ENCODE measurements around the gene C16orf74. TPM values are rescaled to one million over a fixed set of nuclear protein-coding genes. Genes with fewer than 3 reads are reported as not detected.

The C16orf74 gene
- total and polyA plus RNA-seq, 8 donors, result 1.3 to 17.5 (median 11.9) TPM

GRCh38 chr16:85798901-85799496 lies 48.1 kb upstream of the C16orf74 start:
- intact Hi-C loops (cut with DNase I), result no loop called here
- Histone ChIP-seq H3K27ac (peak overlapping the region; percentile 82 to 90), H3K9me3 (no peaks in the 10 kb centered on the region), H3K27me3 (no peaks in the 10 kb centered on the region), H3K4me3 (peak overlapping the region; percentile 98), H3K36me3 (peaks cover 0 to 59% of the 10 kb centered on the region in 2 donors), H3K4me1 (peaks cover 22 to 36% of the 10 kb centered on the region in 2 donors)
- ATAC-seq (peak; percentile 23), DNase-seq (peak in 2 of 4 donors; percentile 40 to 83)
- no peak for TF ChIP-seq CTCF (IDR thresholded peaks at IDR 0.05)

GRCh38 chr16:85798283-85798776 lies 47.4 kb upstream of the C16orf74 start:
- no peak for DNase-seq
- Histone ChIP-seq H3K4me3 (peak overlapping the region; percentile 98), H3K27me3 (no peaks in the 10 kb centered on the region), H3K4me1 (peaks cover 22 to 36% of the 10 kb centered on the region in 2 donors), H3K27ac (no peak overlapping the region), H3K36me3 (peaks cover 0 to 59% of the 10 kb centered on the region in 2 donors), H3K9me3 (no peaks in the 10 kb centered on the region)
- TF ChIP-seq CTCF (IDR thresholded peaks at IDR 0.05), result no peak
- intact Hi-C loops (cut with DNase I), result no loop called here
- ATAC-seq, result no peak

- ATAC-seq (no peak), DNase-seq (no peak)
- peaks cover 22 to 36% of the 10 kb centered on the region in 2 donors for H3K4me1 ChIP-seq
- H3K27ac ChIP-seq, result no peak overlapping the region
- no peak for TF ChIP-seq CTCF (IDR thresholded peaks at IDR 0.05)
- H3K9me3 ChIP-seq, result no peaks in the 10 kb centered on the region
- no peak overlapping the region for H3K4me3 ChIP-seq
- intact Hi-C loops (cut with DNase I), result no loop called here
- H3K36me3 ChIP-seq, result peaks cover 0 to 60% of the 10 kb centered on the region in 2 donors
- no peaks in the 10 kb centered on the region for H3K27me3 ChIP-seq
These were observed 45.7 kb upstream of the C16orf74 start for GRCh38 chr16:85796599-85796998.

- H3K27me3 ChIP-seq, result no peaks in the 10 kb centered on the region
- DNase-seq (no peak), ATAC-seq (no peak)
- no peak overlapping the region for H3K4me3 ChIP-seq
- no peaks in the 10 kb centered on the region for H3K9me3 ChIP-seq
- intact Hi-C loops (cut with DNase I), result no loop called here
- no peak for TF ChIP-seq CTCF (IDR thresholded peaks at IDR 0.05)
- H3K4me1 ChIP-seq, result peaks cover 22 to 35% of the 10 kb centered on the region in 2 donors
- H3K36me3 ChIP-seq, result peaks cover 0 to 60% of the 10 kb centered on the region in 2 donors
- H3K27ac ChIP-seq, result no peak overlapping the region
These were observed 45.3 kb upstream of the C16orf74 start for GRCh38 chr16:85796152-85796551.

GRCh38 chr16:85794696-85795095 lies 43.8 kb upstream of the C16orf74 start:
- Histone ChIP-seq H3K4me3 (no peak overlapping the region), H3K9me3 (no peaks in the 10 kb centered on the region), H3K36me3 (peaks cover 0 to 60% of the 10 kb centered on the region in 2 donors), H3K27ac (no peak overlapping the region), H3K4me1 (peaks cover 13 to 24% of the 10 kb centered on the region in 2 donors), H3K27me3 (no peaks in the 10 kb centered on the region)
- intact Hi-C loops (cut with DNase I), result no loop called here
- ATAC-seq, result no peak
- TF ChIP-seq CTCF (IDR thresholded peaks at IDR 0.05), result no peak
- no peak for DNase-seq
